Measurements from ENCODE around the gene COQ9.

Gene COQ9

DNA sequence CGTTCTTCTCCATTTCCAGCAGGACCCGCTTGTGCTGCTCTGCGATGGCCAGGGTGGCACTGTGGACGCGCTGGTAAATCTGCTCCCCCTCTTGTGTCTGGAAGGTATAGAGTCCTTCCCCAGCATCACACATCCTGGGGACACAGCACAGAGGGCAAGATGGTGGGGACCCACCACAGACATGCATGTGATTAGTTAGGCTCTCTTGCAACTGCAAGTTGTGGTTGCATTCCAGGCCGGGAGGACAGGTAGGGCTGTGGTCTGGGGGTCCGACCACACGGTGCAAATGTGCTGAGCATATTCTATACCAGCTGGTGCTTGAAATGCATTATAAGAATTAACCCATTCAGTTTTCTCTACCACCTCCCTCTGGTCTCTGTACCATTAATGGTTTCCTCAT, 26.6 kb downstream of the COQ9 start:
- DNase-seq, result no peak

DNA sequence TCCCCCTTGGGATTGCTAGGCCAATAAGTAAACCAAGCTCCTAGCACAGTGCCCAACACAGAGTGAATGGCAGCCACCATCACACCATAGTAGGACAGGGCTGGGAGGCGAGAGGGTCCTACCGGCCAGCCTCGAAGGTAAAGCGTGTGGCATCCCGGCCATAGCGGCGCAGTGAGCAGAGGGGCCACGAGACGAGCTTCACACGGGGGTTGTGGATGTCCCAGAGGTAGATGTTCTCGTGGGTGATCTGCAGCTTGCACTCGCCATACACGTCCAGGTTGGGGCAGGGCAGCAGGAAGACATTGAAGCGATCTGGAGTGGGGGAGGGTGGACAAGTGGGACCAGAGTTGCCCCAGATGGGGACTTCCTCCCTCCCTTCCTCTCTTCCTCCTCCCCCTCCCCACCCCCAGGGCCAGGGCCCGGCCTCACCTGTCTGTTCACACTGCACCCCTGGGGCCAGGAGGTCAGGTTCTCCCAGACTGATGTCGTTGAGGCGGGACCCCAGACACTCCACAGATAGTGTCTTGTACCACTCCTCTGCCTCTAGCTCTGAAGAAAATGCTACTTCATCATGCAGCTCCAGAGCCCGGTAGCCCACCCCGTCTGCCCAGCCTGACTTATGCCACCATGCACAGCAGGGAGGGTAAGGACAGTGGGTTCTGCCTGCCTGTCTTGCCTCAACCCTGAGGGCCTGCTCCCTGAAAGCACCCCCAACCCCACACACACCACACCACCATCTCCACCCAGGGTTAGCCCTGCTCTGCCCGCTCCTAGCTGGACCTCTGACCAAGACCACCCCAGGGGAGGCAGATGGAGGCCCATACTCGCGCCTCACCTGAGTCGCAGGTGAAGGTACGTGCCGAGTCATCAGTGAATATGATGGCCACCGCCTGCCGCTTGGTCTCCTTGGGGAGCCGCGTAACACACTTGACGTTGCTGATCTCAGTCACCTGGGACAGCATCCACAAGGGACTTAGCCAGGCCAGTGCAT, 27.7 kb downstream of the COQ9 start:
- DNase-seq, result no peak

DNA sequence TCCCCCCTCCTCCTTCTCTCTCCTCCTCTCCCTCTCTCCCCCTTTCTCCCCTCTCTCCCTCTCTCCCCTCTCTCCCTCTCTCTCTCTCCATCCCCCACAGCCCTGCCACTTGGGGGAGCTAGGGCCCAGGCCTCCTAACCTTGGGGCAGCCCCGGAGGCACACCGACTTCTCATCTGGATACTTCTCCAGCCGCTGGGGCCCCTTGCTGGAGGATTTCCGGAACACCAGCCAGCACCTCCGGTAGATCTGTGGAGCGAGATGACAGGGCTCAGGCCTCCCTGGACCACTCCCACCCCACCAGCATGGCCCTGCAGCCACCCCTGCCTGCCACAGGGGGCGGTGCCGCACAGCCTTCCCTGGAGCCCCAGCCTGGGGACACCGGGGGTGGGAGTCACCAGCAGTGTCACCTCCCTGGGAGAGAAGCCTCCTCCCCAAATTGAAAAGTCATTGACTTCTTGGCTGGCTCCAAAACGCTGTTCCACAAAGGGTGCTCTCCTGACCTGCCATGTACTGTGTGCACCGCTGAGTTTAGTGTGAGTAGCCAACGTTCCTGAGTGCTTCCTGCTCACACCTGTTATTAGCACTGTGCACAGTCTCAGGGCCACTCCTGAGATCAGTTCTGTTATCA, 28.5 kb downstream of the COQ9 start:
- DNase-seq, result peak; percentile 53

DNA sequence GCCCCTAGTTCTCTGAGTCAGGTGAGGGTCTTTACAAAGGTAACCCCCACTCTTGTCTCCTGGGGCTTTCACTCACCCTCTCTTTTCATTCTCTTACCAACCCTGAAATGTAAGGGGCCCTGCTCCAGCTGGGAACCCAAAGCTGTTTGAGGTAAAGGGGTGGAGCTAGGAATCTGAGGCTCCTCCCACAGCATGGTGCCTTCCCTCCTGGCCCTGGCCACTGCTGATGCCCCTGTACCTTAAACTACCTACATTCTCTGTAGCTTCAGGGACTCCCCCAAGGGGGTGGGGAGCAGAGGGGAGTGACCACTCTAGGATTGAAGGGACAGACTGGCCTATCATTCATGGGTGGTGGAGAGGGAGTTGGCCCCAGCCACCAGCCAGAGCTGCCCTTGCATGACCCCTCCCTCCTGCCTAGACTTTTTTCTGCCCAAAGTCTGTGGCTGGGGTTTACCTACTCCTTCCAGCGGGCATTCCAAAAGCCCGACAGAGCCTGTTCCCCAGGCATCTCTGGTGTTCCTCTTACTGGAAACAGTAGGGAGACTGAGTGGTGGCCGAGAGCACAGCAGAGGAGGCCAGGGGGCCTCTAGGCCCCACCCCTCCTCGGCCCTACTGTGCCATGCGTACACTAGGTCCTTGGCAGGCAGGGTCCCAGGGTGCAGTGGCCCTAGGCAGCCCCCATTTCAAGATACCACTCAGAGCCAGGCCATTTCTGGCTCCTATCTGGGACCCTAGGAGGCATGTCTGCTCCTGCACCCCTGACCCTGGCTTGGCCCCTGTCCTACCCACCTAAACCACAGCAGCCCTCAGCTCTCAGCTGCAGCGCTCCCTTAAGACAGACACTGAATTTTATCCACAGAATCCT, 29.5 kb downstream of the COQ9 start:
- no peak for DNase-seq

DNA sequence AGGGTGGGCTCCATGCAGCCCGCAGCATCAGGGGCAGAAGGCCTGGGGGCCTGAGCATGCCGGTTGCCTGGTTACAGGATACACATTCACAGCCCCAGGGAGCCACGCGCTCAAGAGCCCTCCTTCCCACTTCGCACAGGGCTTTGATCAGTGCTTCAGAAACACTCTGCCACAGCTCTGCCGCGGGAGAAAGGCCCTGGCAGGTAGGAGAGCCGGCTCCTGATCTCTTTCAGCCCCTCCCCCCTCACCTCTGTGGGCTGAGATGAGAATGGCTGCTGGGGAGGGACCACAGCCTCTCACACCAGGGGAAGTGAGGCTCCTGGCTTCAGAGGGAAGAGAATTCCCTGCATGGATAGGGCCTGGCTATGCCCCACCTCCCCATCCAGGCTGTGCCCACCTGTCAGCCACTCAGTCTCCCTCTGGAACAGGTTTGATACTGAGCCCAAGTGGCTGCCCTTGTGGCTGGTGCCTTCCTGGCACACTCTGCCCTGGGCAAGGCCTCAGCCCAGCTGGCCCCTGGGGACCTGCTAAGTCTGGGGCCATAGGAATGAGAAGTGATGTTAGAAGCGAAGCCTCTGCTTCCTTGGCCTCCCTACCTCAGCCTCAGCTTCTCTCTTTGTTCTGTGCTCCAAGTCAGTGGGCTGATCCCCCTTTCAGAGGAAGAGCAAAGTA, 30.4 kb downstream of the COQ9 start:
- DNase-seq, result no peak

DNA sequence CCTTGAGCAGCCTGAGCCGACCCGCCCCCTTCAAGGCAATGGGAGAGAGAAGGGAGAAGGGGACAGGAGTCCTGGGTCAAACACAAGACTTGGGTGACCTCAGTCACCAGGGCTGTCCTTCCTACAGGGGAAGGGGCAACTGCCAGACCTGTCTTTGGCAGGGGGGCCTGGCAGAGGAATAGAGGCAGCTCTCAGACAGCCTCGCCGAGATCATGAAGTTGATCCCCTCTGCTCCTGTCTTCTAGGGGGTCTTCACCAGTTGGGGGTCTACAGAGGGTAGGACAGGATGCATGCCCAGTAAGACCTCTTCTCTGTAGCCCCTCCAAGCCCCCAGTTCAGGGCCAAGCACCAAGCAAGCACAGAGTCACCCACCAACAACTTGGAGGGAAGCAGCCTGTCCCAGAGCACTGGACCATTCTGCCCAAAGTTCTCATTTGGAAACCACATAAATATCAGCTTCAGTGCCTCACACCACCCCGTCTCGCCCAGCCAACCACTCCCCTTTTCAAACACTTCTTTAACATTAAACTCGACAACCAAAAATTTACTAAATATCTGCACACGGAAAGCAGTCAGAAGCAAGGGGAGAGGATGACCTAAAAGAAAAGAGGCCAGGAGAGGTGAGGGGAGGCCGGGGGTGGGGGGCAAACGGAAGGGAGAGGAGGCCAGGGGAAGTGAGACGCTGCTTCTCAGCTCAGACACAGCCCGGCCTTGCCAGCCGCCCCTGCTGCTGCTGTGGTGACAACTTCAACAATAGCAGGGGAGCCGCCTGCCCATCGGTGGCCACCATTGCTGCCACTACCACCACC, 31.3 kb downstream of the COQ9 start:
- DNase-seq, result no peak

DNA sequence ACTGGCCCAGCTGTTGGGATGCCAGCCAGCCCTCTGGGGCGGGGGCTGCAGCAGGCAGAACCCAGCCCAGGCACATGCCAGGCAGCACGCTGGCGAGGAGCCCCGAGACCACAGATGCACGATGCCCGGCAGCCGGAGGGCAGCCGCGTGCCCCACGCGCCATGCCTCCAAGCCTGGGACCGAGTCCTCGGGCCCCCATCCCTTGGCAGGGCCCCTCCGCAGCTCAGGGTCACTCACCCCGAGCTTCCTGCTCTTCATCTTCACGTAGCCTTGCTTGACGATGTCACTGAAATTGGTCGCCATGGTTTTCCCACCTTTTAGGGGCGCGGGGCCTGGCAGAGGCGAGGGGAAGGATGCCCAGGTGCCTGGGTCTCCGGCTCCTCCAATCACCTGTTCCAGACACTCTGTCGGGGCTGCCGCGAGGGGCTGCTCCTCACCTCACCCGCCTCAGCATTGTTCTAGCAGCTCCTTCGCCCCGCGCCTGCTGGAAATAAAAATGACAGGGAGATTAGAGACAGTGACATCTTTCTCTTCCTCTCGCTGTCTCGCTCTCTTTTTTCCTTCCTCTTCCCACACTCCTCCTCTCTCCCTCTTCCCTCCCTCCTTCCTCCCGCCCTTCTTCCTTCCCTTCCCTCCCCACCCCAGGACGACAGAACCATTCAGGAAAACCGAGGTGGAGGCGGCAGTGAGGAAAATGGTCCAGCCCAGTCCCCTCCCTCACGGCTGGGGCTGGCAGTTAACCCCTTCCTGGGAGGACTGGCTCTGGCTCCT, 32.1 kb downstream of the COQ9 start:
- no peak for DNase-seq

DNA sequence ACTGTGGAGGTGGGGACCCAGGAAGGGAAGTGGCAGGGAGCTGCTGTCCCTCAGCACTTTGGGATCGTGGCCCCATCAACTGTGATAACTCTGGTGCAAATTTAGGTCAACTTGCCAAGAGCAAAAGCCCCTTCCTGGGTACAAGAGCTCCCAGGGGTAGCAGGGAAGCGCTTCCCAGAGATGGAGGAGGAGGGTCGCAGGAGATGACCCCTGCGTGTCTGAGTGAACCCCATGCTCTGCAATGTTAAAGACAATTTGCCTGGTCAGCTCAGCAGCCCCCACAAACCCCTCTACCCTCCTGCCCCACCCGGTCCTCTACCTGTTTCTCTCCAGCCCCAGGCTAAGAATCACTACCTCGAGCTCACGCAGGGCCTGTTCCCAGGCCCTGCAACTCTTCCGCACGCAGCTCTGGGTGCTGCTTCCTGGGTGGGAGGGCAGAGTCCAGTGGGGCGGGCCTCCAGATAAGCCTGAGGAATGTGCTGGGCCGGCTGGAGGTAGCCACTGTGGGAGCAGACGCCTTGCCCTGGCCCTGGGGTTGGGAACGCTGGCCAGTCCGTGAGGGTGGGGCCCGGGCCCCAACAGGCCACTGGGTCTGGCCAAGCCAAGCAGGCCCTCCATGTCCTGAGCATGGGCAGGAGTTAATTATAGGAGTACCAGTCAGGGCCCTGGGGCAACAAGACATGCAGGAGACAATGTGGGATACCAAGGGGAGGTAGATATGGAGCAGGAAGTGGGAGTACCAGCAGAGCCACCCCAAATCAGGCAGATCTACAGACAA, 32.9 kb downstream of the COQ9 start:
- no peak for DNase-seq

DNA sequence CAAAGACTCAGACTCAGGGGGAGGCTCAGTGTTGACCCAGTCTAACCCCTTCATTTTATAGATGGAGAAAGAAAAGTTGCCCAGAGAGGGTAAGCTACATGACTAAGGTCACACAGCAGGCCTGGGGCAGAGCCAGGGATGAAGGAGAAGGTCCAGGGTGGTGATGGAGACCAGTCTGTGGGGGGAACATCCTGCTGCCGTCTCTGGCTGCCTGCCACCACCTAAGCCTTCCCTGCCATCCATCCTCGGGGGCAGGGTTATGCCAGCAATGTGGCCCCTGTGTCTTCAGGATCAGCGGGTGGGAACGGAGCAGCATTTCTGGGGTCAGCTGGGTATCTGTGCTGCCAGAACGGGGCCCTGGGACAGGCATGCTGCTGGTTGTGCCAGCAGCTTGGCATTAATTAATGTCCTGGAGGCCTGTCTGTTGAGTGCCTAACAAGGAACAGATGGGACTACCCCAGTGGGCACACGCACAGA, 33.5 kb downstream of the COQ9 start:
- no peak for DNase-seq

DNA sequence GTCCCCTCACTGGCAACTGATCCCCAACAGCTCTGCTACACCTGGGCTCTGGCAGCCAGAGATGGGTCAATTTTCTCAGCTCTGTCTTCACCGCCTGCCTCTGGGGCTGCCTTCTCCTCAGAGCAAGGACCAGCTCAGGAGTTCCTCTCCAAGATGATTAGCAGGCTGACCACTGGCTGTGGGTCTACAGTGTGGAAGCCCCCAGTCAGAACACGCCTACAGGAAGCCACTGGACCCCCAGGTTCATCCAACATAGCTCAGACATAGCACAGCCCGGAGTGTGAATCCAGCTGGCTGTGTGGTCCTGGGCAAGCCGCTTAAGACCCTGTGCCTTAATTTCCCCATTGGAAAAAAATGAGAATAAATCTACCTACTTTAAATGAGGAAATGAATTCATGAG, 34.1 kb downstream of the COQ9 start:
- DNase-seq, result no peak

DNA sequence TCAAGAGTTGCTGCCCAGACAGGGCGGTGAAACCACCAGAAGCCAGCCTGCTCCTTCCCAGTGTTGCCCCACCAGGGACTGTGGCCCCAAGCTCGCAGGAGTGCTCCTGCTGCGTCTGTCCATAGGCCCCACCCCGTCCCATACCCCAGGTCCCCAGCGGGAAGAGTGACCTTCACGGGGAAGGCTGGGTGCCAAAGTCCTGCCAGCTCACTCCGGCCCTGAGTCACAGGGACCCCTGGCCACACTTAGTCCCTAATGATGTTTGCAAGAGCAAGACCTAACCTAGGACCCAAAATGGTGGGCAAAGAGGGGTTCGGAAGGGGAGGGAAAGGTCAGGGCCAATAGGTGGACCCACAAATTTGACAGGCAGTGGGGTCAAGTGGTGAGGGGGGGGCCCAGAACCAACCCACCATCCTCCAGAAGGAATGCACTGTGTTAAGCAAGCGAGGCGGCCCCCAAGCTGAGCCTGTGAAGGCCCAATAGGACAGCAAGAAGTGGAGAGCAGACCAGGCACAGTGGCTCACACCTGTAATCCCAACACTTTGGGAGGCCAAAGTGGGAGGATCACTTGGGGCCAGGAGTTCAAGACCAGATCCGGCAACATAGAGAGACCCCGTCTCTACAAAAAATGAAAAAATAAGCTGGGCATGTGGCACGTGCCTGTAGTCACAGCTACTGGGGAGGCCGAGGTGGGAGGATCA, 35.7 kb downstream of the COQ9 start:
- no peak for DNase-seq

DNA sequence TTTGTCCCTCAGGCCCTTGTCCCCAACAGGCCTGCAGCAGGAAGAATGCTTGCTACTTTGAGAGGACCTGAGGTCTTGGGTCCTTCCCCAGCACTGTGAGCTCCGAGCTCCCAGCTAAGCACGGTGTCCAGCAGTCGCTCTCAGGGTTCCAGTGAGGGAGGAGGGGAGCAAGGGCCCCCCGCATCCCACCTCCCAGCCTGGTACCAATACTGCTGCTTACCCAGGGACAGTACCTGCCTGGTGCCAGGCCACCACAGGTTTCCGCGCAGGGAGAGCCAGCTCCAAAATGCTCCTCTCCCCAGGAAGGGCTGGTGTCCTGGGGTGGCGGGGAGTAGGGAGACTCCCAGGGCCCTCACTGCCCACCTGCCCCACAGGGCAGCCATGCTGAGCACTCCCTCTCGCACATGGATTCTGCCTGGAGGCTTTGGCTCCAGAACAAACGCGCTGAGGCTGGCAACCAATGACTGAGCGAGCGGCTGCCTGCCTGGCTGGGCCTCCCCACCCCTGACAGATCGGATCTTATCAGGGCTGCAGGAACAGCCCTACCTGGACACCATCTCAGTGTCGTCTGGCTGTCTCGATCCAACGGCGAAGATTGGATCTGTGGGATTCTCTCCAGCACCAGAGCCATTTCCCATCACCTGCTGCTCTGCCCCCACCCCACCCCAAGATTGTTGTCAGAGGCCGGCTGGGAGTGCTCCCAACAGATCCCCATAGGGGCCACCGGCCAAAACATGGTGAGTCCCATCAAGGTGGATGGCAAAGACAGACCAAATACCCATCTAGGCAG, 36.6 kb downstream of the COQ9 start:
- DNase-seq, result no peak

DNA sequence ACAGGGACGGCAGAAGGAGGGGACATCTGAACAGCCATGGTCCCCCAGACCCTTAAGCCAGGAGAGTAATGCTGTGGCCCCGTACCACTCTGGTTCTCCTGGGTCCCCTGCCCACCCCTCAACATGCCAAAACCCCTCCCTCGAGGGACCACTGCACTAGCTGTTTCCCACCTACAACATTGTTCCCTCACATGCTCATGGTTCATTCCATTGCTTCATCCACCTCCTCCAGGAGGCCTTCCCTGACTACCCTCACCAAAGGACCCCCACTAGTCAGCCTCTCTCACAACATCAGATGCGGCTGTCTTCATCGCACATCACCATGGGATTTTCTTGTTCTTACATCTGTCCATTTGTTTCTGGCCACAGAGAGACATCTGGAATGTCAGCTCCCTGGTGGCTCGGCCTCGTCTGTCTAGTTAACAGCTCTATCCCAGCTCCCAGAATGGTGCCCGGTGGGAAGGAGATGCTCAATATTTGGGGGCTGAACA, 37.3 kb downstream of the COQ9 start:
- no peak for DNase-seq

DNA sequence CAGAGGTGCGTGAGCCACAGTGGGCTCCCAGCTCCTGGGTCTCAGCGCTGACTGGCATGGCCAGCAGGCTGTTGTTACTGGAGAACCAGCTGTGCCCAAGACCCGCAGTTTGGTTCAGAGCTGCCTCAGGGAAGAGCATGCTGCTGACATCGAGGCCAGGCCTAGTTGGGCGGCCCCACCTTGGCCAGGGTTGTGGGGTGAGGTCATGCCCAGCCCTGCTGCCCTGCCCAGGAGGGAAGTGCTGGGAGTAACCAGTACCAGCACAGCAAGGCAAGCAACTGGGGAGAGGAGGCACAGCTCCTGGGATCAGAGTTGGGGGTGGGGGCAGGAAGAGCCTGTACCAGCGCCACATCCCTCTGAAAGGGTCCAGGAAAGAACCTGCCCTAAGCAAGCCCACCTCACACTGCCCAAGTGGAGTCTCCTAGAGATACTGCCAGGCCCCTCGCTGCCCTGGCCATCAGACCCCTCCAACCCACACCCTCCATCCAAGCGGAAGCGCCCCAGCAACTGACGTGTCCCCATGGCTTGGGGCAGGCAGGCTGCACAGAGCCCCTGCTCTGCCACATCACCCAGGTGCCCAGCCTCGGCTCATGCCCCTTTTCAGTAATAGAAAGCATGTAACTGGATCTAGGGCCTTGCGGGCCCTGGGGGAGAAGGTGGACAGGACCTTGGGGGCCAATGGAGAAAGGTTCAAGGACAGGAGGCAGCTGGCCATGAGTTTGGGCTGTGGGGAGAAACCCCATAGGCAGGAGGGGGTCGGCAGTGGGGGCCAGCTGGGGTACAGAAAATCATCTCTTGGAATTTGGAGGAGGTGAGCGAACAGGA, 38.0 kb downstream of the COQ9 start:
- DNase-seq, result no peak

DNA sequence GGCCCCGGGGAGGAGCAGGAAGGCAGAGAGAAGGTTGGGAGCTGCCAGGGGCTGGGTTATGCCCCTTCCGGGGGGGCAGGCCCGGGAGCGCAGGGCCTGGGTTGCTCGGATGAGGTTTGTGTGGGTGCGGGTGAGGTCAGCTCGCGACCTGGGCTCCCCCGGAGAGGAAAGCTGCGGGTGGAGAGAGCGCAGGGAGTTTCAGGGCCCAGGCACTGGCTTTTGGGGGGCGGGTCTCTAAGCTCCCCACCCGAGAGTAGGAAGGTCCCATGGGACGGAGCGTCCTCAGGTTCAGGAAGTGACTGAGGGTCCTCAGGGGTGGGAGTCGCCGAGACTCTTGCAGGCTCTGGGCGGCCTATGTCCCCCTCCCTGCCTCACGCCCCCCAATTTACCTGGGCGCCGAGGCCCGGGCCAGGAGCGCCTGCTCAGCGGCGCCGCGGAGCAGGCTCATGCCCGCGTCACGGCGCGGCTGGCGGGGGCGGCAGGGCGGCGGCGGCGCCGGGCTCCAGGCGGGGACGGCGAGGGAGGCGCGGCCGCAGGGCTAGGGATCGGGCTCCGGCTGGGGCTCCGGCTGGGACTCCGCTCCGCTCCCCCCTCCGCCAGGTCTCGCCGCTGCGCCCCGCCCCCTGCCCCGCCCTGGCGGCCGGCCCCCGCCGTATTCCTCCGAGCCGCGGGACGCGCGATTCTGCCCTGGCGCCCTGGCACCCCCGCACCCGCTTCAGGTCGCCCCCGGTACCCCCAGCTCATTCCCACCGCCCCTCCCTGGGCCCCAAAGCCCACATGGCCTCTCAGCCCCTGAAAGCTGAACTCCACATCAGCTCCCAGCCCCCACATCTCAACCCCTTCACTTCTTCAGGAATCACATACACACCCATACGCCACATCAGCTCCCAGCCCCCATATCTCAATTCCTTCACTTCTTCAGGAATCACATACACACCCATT, 38.9 kb downstream of the COQ9 start, which contains the start of gene DOK4:
TSS of gene DOK4 (minus strand) at position 578 of the 942 bp plus-strand sequence. CDS start 6,986 bp downstream, outside the sequence.
- DNase-seq, result peak; percentile 71
